SK-N-SH treated with all-trans-retinoic acid at 6 μM for 48 hours (cell line): Measurements from ENCODE around the gene KRTAP17-1.

Experiments used
- ATAC-seq: fragments of 200-7000 bp; cut with Tn5 transposase; 3 replicates; pipeline ENCODE4 v1.9.1; 2020; ENCODE audit warnings: mild to moderate bottlenecking, moderate library complexity
- BACH2 ChIP-seq: fragments of 250-450 bp; sonication (Bioruptor Pico); IDR thresholded peaks from 2 replicates; pipeline ENCODE4 v1.9.0; 2021; ENCODE audit warnings: mild to moderate bottlenecking, borderline replicate concordance
- CSDC2 ChIP-seq: fragments of 250-450 bp; sonication (Bioruptor Pico); IDR thresholded peaks from 2 replicates; pipeline ENCODE4 v1.5.0; 2020; ENCODE audit warnings: mild to moderate bottlenecking, moderate library complexity
- ESRRG ChIP-seq: fragments of 250-450 bp; sonication (Bioruptor Pico); IDR thresholded peaks from 2 replicates; pipeline ENCODE4 v1.6.1; 2021; ENCODE audit warnings: mild to moderate bottlenecking
- GLIS3 ChIP-seq: fragments of 250-450 bp; sonication (Bioruptor Pico); IDR thresholded peaks from 2 replicates; pipeline ENCODE4 v1.5.0; 2020; ENCODE audit warnings: mild to moderate bottlenecking, moderate library complexity
- ISL1 ChIP-seq: fragments of 250-450 bp; sonication (Bioruptor Pico); IDR thresholded peaks from 2 replicates; pipeline ENCODE4 v2.1.2; 2022; ENCODE audit warnings: mild to moderate bottlenecking, moderate library complexity
- OSR1 ChIP-seq: fragments of 250-450 bp; sonication (Bioruptor Pico); IDR thresholded peaks from 2 replicates; pipeline ENCODE4 v1.8.0; 2022; ENCODE audit warnings: moderate library complexity, mild to moderate bottlenecking, inconsistent platforms
- PPARA ChIP-seq: fragments of 250-450 bp; sonication (Bioruptor Pico); IDR thresholded peaks from 2 replicates; pipeline ENCODE4 v1.5.0; 2020; ENCODE audit warnings: mild to moderate bottlenecking, borderline replicate concordance
- SNAI2 ChIP-seq: fragments of 250-450 bp; sonication (Bioruptor Pico); IDR thresholded peaks from 2 replicates; pipeline ENCODE4 v1.5.0; 2020; ENCODE audit warnings: mild to moderate bottlenecking, moderate library complexity
- TCF4 ChIP-seq: fragments of 250-450 bp; sonication (Bioruptor Pico); IDR thresholded peaks from 2 replicates; pipeline ENCODE4 v1.8.0; 2021; ENCODE audit warnings: mild to moderate bottlenecking, moderate library complexity, borderline replicate concordance
- TSHZ2 ChIP-seq: fragments of 250-450 bp; sonication (Bioruptor Pico); IDR thresholded peaks from 2 replicates; pipeline ENCODE4 v1.5.0; 2020; ENCODE audit warnings: mild to moderate bottlenecking, moderate library complexity
- ZC3H10 ChIP-seq: fragments of 250-450 bp; sonication (Bioruptor Pico); IDR thresholded peaks from 2 replicates; pipeline ENCODE4 v1.5.1; 2021; ENCODE audit warnings: mild to moderate bottlenecking, moderate library complexity
- ZFP30 ChIP-seq: fragments of 450-650 bp; formaldehyde crosslinking; IDR thresholded peaks from 2 replicates; pipeline ENCODE4 v1.5.0; 2022; ENCODE audit warnings: mild to moderate bottlenecking, moderate library complexity
- ZNF70 ChIP-seq: fragments of 450-650 bp; formaldehyde crosslinking; IDR thresholded peaks from 2 replicates; pipeline ENCODE4 v1.5.0; 2020; ENCODE audit warnings: mild to moderate bottlenecking, moderate library complexity
- ZNF8 ChIP-seq: fragments of 450-650 bp; formaldehyde crosslinking; IDR thresholded peaks from 2 replicates; pipeline ENCODE4 v1.5.0; 2020; ENCODE audit warnings: mild to moderate bottlenecking, moderate library complexity
- TF ChIP-seq, protein P1 (sequence below): fragments of 250-450 bp; sonication (Bioruptor Pico); IDR thresholded peaks from 2 replicates; pipeline ENCODE4 v1.5.1; 2020; ENCODE audit warnings: low read depth, mild to moderate bottlenecking, moderate library complexity
- TF ChIP-seq, protein P2 (sequence below): fragments of 250-450 bp; sonication (Bioruptor Pico); IDR thresholded peaks from 2 replicates; pipeline ENCODE4 v1.8.0; 2020; ENCODE audit warnings: mild to moderate bottlenecking, moderate library complexity, borderline replicate concordance
- TF ChIP-seq, protein P3 (sequence below): fragments of 250-450 bp; sonication (Bioruptor Pico); IDR thresholded peaks from 2 replicates; pipeline ENCODE4 v1.8.0; 2021; ENCODE audit warnings: low read depth, mild to moderate bottlenecking, moderate library complexity, borderline replicate concordance

Gene KRTAP17-1

DNA sequence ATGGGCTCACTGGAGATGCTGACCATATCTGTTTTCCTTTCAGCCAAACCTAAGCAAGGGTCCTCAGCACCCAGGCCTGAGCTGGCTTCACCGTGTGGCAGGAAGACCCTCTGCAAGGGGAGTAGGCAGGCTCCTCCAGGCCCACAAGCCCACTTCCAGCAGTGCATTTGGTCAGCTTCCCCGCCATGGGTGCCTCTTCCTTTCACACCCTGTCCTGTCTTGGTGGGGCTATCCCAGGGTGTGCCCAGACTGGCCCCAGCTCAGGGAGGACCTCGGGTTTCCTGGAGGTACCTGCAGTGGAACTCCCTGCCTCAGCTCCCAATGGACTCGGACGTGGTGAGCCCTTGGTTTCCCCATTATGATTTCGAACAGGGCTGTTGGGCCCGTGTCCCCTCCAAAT is 12.7 kb upstream of the KRTAP17-1 start:
- no peak for ATAC-seq
- TF ChIP-seq, protein P1, sequence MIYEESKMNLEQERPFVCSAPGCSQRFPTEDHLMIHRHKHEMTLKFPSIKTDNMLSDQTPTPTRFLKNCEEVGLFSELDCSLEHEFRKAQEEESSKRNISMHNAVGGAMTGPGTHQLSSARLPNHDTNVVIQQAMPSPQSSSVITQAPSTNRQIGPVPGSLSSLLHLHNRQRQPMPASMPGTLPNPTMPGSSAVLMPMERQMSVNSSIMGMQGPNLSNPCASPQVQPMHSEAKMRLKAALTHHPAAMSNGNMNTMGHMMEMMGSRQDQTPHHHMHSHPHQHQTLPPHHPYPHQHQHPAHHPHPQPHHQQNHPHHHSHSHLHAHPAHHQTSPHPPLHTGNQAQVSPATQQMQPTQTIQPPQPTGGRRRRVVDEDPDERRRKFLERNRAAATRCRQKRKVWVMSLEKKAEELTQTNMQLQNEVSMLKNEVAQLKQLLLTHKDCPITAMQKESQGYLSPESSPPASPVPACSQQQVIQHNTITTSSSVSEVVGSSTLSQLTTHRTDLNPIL (CRISPR knock-in tag) = no peak
- TF ChIP-seq ESRRG (CRISPR knock-in tag) = no peak
- TF ChIP-seq ZNF70 (CRISPR knock-in tag) = no peak
- no peak for TF ChIP-seq OSR1
- TF ChIP-seq, protein P2, sequence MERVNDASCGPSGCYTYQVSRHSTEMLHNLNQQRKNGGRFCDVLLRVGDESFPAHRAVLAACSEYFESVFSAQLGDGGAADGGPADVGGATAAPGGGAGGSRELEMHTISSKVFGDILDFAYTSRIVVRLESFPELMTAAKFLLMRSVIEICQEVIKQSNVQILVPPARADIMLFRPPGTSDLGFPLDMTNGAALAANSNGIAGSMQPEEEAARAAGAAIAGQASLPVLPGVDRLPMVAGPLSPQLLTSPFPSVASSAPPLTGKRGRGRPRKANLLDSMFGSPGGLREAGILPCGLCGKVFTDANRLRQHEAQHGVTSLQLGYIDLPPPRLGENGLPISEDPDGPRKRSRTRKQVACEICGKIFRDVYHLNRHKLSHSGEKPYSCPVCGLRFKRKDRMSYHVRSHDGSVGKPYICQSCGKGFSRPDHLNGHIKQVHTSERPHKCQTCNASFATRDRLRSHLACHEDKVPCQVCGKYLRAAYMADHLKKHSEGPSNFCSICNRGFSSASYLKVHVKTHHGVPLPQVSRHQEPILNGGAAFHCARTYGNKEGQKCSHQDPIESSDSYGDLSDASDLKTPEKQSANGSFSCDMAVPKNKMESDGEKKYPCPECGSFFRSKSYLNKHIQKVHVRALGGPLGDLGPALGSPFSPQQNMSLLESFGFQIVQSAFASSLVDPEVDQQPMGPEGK (CRISPR knock-in tag) = no peak
- no peak for TF ChIP-seq BACH2 (CRISPR knock-in tag)
- TF ChIP-seq ZC3H10 (CRISPR knock-in tag) = no peak
- TF ChIP-seq ZFP30 = no peak
- no peak for TF ChIP-seq PPARA (CRISPR knock-in tag)
- no peak for TF ChIP-seq TSHZ2 (CRISPR knock-in tag)
- TF ChIP-seq, protein P3, sequence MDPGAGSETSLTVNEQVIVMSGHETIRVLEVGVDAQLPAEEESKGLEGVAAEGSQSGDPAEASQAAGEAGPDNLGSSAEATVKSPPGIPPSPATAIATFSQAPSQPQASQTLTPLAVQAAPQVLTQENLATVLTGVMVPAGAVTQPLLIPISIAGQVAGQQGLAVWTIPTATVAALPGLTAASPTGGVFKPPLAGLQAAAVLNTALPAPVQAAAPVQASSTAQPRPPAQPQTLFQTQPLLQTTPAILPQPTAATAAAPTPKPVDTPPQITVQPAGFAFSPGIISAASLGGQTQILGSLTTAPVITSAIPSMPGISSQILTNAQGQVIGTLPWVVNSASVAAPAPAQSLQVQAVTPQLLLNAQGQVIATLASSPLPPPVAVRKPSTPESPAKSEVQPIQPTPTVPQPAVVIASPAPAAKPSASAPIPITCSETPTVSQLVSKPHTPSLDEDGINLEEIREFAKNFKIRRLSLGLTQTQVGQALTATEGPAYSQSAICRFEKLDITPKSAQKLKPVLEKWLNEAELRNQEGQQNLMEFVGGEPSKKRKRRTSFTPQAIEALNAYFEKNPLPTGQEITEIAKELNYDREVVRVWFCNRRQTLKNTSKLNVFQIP (CRISPR knock-in tag) = no peak

- no peak for TF ChIP-seq SNAI2
- TF ChIP-seq, protein P2 (CRISPR knock-in tag) = no peak
- TF ChIP-seq GLIS3 (CRISPR knock-in tag) = no peak
- TF ChIP-seq, protein P1 (CRISPR knock-in tag) = no peak
- no peak for TF ChIP-seq CSDC2
- TF ChIP-seq ZC3H10 (CRISPR knock-in tag) = no peak
- no peak for TF ChIP-seq ISL1 (CRISPR knock-in tag)
- TF ChIP-seq PPARA (CRISPR knock-in tag) = no peak
- no peak for TF ChIP-seq ZNF8 (CRISPR knock-in tag)
- no peak for TF ChIP-seq ZNF70 (CRISPR knock-in tag)
- no peak for TF ChIP-seq TCF4
- ATAC-seq = no peak
These were observed 12.1 kb upstream of the KRTAP17-1 start for GRCh38 chr17:41327411-41328120.
